PC-3 (cell line): ENCODE measurements around the gene LXN. TPM values are rescaled to one million over a fixed set of nuclear protein-coding genes. Genes with fewer than 3 reads are reported as not detected.

Source experiments
- ATAC-seq: fragments of 200-7000 bp; cut with Tn5 transposase; 2 replicates; pipeline ENCODE4 v1.9.1; 2020; ENCODE audit warnings: mild to moderate bottlenecking, moderate library complexity
- BruUV-seq: library from RNA; stranded (reverse); fragments of 400-500 nt; replicated peaks from 2 replicates; lab custom pipeline; 2021; lab: Mats Ljungman, UMichigan
- CTCF ChIA-PET: fragments of 300-600 bp; sonication (Branson Sonifier 250); formaldehyde crosslinking; loops from one replicate; lab custom pipeline; 2022; ENCODE audit warnings: antibody characterized with exemption; lab: Charles Lee
- POLR2A ChIA-PET: fragments of 300-600 bp; sonication (Branson Sonifier 250); formaldehyde crosslinking; loops from one replicate; lab custom pipeline; 2022; ENCODE audit warnings: antibody characterized with exemption; ENCODE audit not compliant: unreplicated experiment; lab: Charles Lee
- DNase-seq: peaks from one replicate; pipeline ENCODE4 v3.0.0-alpha.2; 2015
- H2AFZ ChIP-seq: fragments of 300-600 bp; sonication (generic); 2 replicates; pipeline ENCODE4 v1.6.0; 2016; ENCODE audit warnings: antibody characterized with exemption, low read length
- H3F3A ChIP-seq: fragments of 300-600 bp; sonication (generic); one replicate; pipeline ENCODE4 v1.6.0; 2017; ENCODE audit warnings: antibody characterized with exemption, low read length, control low read depth, mild to moderate bottlenecking; ENCODE audit not compliant: unreplicated experiment
- H3K27ac ChIP-seq: fragments of 300-600 bp; sonication (generic); 2 replicates; pipeline ENCODE4 v1.5.1; 2016; ENCODE audit warnings: mild to moderate bottlenecking, low read length
- H3K27me3 ChIP-seq: fragments of 300-600 bp; sonication (generic); 2 replicates; pipeline ENCODE4 v1.6.1; 2016; ENCODE audit warnings: low read length, mixed read lengths
- H3K36me3 ChIP-seq: fragments of 300-600 bp; sonication (generic); 2 replicates; pipeline ENCODE4 v1.6.1; 2016; ENCODE audit warnings: low read depth, mixed run types, low read length, mixed read lengths
- H3K4me1 ChIP-seq: fragments of 300-600 bp; sonication (generic); 2 replicates; pipeline ENCODE4 v1.5.1; 2016; ENCODE audit warnings: low read length; ENCODE audit not compliant: insufficient read depth
- H3K4me2 ChIP-seq: fragments of 300-600 bp; sonication (generic); 2 replicates; pipeline ENCODE4 v1.6.0; 2016; ENCODE audit warnings: low read length
- H3K4me3 ChIP-seq: fragments of 300-600 bp; sonication (generic); 2 replicates; pipeline ENCODE4 v1.5.1; 2016; ENCODE audit warnings: mild to moderate bottlenecking, low read length, mixed read lengths
- H3K79me2 ChIP-seq: fragments of 300-600 bp; sonication (generic); 2 replicates; pipeline ENCODE4 v1.6.1; 2017; ENCODE audit warnings: low read length, mixed read lengths
- H3K9ac ChIP-seq: fragments of 300-600 bp; sonication (generic); 2 replicates; pipeline ENCODE4 v1.6.0; 2016; ENCODE audit warnings: mild to moderate bottlenecking, low read length
- H3K9me2 ChIP-seq: fragments of 300-600 bp; sonication (generic); replicated peaks from 2 replicates; pipeline ENCODE4 v1.6.1; 2016; ENCODE audit warnings: mixed run types, low read length, mixed read lengths
- H3K9me3 ChIP-seq: fragments of 300-600 bp; sonication (generic); 2 replicates; pipeline ENCODE4 v1.6.1; 2016; ENCODE audit warnings: low read length, mixed read lengths
- H4K20me1 ChIP-seq: fragments of 300-600 bp; sonication (generic); 2 replicates; pipeline ENCODE4 v1.6.1; 2016; ENCODE audit warnings: low read length, mixed read lengths
- CTCF ChIP-seq: fragments of 300-600 bp; sonication (generic); conservative IDR thresholded peaks from 2 replicates; pipeline ENCODE4 v1.5.1; 2017; ENCODE audit warnings: antibody characterized with exemption, low read depth, mild to moderate bottlenecking, low read length
- EZH2 ChIP-seq: fragments of 300-600 bp; sonication (generic); IDR thresholded peaks from one replicate; pipeline ENCODE4 v1.6.1; 2017; ENCODE audit warnings: antibody characterized with exemption, mild to moderate bottlenecking, low read length; ENCODE audit not compliant: unreplicated experiment
- EZH2phosphoT487 ChIP-seq: fragments of 300-600 bp; sonication (generic); IDR thresholded peaks from 2 replicates; pipeline ENCODE4 v1.6.1; 2018; ENCODE audit warnings: mild to moderate bottlenecking, antibody characterized with exemption, low read length, borderline replicate concordance
- intact Hi-C: fragments of 100-400 bp; cut with micrococcal nuclease; formaldehyde crosslinking; loops from 2 replicates; pipeline ENCODE4 v1.9.0; 2023
- total RNA-seq: library from RNA; depleted of rRNA; stranded (reverse); fragments of >200 nt; gene quantifications from 2 replicates; pipeline ENCODE4 v1.2.3, GENCODE V29; 2014

LXN gene
- total RNA-seq, 1 experiment from 2014 or later: 471 TPM

GRCh38 chr3:158658889-158659288 lies 13.6 kb downstream of the LXN start:
- DNase-seq (no peak), ATAC-seq (no peak)
- intact Hi-C loops: loop anchor here (1.0 to 2.0 kb wide), 3 partner anchors 64 to 130 kb away; no protein-coding TSS in a partner anchor
- H3F3A ChIP-seq: peaks cover 6% of the 10 kb centered on the region
- no peak overlapping the region for H3K4me2 ChIP-seq
- no peaks in the 10 kb centered on the region for H3K9me2 ChIP-seq
- H4K20me1 ChIP-seq: no peaks in the 10 kb centered on the region
- H3K4me1 ChIP-seq: 0 out of 2 replicates have a peak, but pooled peaks cover 2% of the 10 kb centered on the region
- TF ChIP-seq EZH2 (no peak), EZH2phosphoT487 (no peak), CTCF (no peak)
- peaks cover 48% of the 10 kb centered on the region for H3K36me3 ChIP-seq
- no TSS peak for BruUV-seq
- H3K27me3 ChIP-seq: no peaks in the 10 kb centered on the region
- ChIA-PET CTCF (interaction anchor here (0.6 to 2.0 kb wide), 2 partner anchors 68 to 131 kb away, joined by 8 to 13 read pairs; no protein-coding TSS in a partner anchor), POLR2A (interaction anchor here (0.7 kb wide), 1 partner anchor 133 kb away, joined by 8 read pairs; no protein-coding TSS in a partner anchor)
- no peaks in the 10 kb centered on the region for H3K9me3 ChIP-seq
- H3K9ac ChIP-seq: no peak overlapping the region
- H3K27ac ChIP-seq: 0 out of 2 replicates have a peak overlapping the region, but pooled peaks have one; percentile 49
- H3K79me2 ChIP-seq: no peaks in the 10 kb centered on the region
- H2AFZ ChIP-seq: no peak overlapping the region
- no peak overlapping the region for H3K4me3 ChIP-seq

GRCh38 chr3:158652463-158652862 lies 20.0 kb downstream of the LXN start:
- Histone ChIP-seq H3K4me1 (peaks cover 8% of the 10 kb centered on the region; the same call in 1 of the 2 replicates), H2AFZ (no peak overlapping the region), H3K27me3 (no peaks in the 10 kb centered on the region), H4K20me1 (no peaks in the 10 kb centered on the region), H3K4me2 (no peak overlapping the region), H3K79me2 (peaks cover 11% of the 10 kb centered on the region), H3K9me2 (no peaks in the 10 kb centered on the region), H3K4me3 (no peak overlapping the region), H3K36me3 (peaks cover 55% of the 10 kb centered on the region), H3F3A (no peaks in the 10 kb centered on the region), H3K9ac (no peak overlapping the region), H3K9me3 (no peaks in the 10 kb centered on the region), H3K27ac (no peak overlapping the region)
- BruUV-seq: no TSS peak
- peak; percentile 51 for ATAC-seq
- ChIA-PET POLR2A (no interaction called here), CTCF (no interaction called here)
- DNase-seq: no peak
- intact Hi-C loops: no loop called here
- TF ChIP-seq CTCF (no peak), EZH2 (no peak), EZH2phosphoT487 (no peak)

- Histone ChIP-seq H3K4me2 (no peak overlapping the region), H3K9me2 (no peaks in the 10 kb centered on the region), H2AFZ (no peak overlapping the region), H3K4me1 (peaks cover 9% of the 10 kb centered on the region; the same call in 1 of the 2 replicates), H3K9ac (no peak overlapping the region), H3K79me2 (peaks cover 24% of the 10 kb centered on the region), H4K20me1 (no peaks in the 10 kb centered on the region), H3K27me3 (no peaks in the 10 kb centered on the region), H3K27ac (no peak overlapping the region), H3K9me3 (no peaks in the 10 kb centered on the region), H3K36me3 (peaks cover 66% of the 10 kb centered on the region), H3K4me3 (no peak overlapping the region), H3F3A (no peaks in the 10 kb centered on the region)
- ChIA-PET POLR2A (no interaction called here), CTCF (no interaction called here)
- TF ChIP-seq EZH2: no peak
- no peak for TF ChIP-seq EZH2phosphoT487
- no peak for TF ChIP-seq CTCF
- intact Hi-C loops: no loop called here
- ATAC-seq (no peak), DNase-seq (no peak)
- BruUV-seq: no TSS peak
These were observed 21.3 kb downstream of the LXN start for GRCh38 chr3:158651192-158651591.
